Measurements from ENCODE around the gene ABHD5.

Gene ABHD5

DNA sequence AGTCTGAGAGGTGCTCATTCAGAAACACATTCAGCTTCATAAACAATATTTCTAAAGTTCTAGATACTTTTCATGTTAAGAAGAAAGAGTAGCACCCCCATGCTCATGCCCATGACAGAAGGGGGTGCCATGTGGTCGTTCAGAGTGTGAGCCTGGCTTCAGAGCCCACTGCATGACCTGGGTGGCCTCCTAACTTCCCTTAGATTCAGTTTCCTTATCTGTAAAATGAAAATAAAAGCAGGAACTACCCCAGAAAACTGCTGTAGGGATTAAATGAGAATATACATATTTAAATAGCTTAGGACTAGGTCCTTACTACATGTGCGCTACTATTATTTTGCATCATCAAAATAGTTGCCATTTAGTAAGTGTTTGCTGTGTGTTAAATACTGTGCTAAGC, 69.2 kb downstream of the ABHD5 start:
- no peak for DNase-seq

DNA sequence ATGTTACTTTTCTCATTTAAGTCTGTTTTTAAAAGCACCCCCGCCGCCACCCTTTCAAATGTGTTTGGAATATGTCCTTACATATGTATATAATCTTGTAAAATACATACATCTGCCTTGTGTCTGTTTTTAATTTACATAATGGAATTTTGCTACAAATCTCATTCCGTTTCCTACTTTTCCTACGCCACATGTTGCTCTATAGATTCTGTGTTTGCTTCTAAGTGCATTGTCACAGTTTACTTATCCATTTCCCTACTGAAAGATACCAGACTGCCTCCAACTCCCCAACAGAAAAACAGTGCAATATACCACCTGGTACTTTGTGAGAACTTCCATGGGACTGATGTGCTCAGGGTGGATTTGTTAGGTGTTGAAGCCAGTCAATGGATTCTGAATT, 70.2 kb downstream of the ABHD5 start:
- DNase-seq, result no peak

DNA sequence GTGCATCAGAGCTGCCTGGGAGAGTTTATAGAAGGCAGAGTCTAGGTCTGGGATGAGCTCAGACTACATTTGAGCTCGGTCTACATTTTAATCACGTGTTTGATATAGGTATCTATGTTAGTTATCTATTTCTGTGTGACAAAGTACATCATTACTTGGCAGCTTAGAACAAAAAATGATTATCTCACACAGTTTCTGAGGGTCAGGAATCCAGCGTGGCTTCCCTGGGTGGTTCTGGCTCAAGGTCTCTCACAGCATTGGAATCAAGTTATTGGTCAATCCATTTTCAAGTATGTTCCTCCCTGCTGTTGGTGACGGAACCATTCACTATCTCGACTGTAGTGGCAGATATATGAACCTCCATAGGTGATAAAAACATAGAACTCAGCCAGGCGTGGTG, 71.7 kb downstream of the ABHD5 start:
- no peak for DNase-seq

DNA sequence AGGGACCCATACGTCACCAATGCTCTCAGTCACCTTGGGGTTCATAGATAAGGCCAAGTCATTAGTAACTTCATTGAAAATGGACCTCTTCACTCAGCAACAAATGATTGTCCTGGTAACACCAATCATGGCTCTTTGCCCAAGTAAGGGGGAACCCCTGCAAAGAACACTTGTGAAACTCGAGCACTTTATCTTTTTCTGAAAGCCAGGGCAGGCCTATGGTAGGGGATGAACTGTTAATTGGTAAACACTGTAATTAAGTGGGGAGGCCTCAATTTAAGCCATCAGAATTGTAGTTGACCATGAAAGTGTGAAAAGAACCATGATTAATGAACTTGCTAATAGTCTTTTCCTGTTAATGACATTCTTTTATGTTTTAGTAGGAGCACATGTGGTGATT, 73.3 kb downstream of the ABHD5 start:
- no peak for DNase-seq

DNA sequence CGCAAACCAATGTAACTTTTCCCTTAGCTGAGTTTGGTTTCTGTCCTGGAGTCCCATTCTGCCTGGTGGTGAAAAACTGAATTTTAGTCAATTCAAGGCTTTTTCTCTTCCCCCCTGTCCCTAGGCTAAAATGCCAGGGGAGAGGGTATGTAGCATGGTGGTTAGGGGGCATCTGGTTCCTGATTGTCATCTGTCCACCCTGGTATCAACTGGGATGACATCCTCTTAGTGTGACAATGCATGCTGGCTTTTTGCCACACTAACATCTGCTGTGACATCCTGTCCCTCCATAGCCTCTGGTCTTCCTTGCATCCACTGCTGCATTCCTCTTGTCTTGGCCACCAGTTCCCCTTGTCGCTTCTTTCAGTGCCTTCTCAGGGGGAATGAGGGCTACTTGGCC, 73.7 kb downstream of the ABHD5 start:
- no peak for DNase-seq

DNA sequence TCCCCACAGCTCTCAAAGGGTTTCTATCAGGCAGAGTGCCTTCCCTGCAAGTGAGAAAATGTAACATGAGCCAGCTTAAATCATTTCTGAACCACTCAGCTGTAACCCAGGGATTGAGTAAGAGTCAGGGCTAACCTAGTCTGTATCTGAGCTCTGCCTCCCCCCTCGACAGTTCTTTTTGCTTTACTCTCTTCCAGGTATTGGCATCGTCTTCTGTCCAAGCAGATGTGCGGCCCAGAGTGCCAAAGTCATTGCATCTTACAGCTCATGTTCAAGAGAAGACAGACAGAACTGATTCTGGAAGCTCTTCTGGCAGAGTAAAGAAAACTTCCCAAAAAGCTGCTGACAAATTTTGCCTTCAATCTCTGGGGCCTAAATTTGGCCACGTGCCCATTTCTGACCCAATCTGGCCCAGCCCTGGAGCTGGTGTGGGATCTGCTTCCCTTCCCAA, 74.8 kb downstream of the ABHD5 start:
- DNase-seq, result no peak

DNA sequence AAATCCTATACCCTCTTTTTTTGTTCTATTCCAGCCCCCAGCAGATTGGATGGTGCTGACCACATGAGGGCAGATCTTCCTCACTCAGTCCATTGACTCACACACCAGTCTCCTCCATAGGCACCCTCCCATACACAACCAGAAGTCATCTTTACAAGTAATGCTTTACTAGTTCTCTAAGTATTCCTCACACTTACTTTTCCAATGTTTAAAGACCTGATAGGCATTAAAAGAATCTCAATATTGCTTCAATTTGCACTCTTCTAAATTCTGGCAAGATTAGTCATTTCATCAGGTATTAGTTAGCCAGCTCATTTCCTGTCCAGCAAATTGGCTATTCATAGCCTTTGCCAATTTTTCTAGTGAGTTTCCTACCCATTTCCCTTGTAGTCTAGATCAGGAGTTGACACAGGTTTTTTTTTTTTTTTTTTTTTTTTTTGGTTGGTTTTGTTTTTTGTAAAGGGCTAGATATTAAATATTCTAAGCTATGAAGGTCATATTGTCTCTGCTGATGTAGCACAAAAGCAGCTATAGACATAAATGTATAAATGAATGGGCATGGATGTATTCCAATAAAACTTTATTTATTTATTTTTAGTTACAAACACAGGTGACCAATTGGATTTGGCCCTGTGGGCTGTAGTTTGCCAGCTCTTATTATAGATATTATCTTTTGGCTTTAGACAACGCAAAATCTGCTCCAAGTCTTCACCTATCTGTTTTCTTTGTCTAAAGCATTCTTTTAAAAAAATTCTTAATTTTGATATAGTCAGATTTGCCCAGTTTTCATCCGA, 76.1 kb downstream of the ABHD5 start:
- no peak for DNase-seq

DNA sequence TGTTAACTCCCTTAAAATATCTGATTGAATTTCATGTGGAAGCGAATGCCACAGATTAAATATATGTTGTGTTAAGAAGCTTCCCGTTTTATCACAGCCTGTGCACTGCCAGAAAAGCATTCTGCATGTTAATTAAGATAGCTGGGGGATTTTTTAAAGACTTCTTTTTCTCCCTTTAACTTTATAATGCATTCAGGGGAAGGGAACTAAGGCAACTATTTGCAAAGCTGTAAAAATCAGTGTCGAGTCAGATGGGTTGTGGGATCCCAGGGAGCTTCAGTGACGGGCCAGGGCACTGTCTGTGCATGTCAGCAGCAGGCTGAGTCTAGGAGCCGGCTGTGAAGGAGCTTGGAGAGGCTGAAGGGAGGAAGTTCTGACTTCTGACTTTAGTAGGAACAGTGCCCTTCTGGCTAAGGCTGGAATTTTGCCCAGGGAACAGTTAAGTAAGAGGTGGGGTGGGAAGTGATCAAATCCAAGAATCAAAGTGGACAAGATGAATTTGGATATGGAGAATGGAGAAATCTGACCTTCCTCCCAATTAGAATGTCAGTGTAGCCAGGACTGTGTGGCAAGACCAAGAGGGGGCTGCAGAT, 77.7 kb downstream of the ABHD5 start:
- no peak for DNase-seq

DNA sequence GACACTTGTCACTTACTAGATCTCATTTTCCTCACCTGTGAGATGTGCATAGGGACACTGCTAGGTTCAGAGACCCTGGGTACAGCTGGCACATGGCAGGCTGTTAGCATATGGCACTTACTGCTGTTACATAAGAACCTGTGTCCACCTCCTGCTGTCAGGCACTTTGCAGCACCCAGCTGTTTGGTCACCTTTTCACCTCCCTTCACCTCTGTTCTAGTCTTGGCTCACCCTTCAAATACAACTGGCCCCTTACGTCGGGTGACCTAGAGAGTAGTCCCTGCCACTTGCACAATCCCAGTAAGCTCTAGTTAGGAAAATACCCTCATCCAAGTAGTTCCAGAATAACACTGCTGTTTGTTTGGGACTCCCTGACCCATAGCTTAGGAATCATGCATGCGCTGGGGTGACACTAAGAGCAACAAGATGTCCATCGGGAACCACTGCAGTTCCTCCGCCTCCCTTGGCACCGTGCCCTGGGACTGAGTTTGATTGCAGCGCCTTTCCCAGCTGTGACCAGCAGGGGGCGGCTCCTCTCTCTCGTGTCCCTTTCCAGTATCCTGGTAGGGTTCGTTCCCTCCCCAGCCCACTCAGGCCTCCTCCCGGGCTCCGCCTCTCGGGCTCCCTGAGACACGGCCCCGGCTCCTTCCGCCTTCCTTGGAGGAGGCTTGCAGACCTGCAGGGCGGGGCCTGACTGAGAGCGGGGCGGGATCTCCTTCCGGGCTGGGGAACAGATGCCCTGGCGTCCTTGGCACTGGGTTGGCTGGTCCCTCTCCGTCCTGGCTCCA, 78.6 kb downstream of the ABHD5 start:
- DNase-seq, result peak; percentile 82

DNA sequence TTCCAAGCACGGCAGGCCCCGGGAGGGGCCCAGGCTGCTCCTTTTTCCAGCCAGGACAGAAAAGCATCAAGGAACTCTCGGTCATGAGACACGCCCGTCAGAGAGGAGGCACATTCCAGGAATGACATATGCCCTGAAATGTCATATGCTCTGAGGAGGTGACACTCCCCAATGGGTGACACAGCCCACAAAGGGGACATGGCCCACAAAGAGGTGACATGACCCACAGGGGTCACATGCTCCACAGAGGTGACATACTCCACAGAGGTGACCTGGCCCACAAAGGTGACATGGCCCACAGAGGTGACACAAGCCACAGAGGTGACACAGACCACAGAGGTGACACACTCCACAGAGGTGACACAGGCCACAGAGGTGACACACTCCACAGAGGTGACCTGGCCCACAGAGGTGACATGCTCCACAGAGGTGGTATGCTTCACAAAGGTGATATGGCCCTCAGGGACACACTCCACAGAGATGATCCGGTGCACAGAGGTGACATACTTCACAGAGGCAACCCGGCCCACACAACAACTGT, 79.2 kb downstream of the ABHD5 start:
- DNase-seq, result peak; percentile 28

DNA sequence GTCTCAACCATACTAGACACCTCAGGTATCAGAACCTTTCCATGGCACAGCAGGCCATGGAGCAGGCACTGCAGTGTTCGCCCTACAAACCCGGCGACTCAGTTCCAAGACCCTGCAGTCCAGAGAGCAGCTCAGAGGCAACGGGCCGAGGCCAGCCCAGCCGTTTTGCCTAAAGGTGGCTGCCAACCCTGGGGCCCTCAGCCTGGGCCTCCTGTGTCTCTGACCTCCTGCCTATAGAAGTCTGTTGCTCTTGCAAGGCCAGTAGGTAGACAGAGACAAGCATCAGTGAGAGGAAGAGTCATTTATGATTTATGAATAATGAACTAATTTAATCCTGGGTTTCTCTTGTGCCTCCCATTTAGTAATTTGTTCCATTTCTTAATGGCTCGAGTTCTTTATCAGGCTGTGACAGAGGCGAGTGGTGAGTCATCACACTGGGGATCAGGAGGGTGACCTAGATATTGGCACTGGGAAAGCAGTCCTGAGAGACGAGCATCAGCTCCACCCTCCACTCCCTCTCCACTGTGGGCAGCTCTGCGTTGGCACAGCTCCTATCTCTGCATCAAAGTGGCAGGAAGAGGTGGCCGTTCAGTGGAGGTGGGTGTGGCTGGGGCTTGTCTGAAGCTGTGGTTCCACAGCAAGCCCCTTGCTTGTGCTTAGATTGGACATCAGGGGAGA, 79.8 kb downstream of the ABHD5 start:
- DNase-seq, result peak; percentile 50

DNA sequence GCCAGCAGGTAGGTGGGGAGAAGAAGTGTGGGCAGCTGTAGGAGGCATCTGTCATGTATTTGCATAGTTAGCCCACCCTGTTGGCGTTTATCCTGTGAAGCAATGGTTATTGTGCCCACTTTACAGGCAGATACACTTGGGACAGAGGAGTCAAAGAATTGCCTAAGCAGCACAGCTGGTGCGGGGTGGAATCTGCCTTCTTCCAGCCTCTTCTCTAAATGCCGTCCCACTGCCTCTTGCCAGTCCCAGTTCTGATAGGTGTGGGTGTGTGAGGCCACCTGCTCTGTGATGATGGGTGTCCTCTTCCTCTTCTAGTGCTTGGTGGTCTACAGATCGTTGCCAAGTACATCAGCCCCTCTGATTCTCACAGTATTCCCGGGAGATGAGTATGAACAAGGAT, 80.9 kb downstream of the ABHD5 start:
- no peak for DNase-seq

DNA sequence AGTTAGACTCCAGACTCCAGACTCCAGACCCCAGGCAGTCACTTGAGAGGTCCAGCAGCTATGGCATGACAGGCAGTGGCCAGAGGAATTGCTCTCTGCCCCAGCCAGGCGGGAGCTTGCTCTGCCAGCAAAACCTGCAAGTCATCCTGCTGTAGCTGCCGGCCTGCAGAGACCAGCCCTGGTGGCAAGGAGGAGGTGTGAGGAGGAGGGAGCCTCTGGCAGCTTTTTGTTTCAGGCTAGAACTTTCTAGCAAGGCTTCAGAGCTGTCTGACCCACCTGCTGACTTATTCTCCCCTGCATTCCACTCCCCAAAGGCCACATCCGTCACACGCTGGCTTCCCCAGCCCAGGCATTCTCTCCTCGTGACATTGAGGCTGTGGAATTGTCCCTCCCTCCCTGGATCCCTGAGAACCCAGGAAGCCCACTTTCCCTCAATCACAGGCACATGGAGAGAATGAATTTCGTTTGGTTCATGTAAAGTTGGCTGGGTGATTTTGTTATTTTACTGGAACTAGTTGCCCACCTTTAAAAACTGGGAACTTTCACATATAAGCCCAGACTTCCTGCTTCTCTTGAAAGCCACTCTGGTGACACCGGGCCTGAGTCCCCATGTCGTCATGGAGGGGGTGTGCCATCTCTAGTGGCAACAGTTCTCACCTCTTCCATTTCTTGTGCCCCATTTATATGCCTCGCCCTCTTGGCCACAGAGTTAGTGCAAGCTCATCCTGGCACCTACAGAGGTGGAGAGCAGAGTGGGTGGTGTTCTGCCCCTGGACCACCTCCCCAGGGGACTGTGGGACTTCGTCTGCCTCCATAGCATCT, 82.7 kb downstream of the ABHD5 start:
- DNase-seq, result peak; percentile 14

DNA sequence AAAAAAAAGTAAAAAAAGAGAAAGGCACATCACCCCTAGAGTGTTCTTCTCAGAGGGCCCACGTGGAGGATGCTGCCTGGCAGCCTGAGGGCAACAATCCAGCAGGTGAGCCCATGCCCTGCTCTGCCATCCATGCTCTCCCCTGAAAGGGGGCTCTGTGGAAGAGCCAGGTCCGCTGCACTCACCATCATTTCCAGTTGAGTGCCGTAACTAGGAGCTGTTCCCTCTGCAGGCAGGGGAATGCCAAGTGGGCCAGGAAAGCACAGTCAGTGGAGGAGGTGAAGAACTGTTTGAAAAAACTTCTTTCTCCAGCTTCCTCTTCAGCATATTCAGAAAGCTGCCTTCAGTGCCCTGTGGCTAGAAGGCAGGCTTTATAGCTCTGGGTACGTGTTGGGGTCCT, 84.1 kb downstream of the ABHD5 start:
- DNase-seq, result no peak

DNA sequence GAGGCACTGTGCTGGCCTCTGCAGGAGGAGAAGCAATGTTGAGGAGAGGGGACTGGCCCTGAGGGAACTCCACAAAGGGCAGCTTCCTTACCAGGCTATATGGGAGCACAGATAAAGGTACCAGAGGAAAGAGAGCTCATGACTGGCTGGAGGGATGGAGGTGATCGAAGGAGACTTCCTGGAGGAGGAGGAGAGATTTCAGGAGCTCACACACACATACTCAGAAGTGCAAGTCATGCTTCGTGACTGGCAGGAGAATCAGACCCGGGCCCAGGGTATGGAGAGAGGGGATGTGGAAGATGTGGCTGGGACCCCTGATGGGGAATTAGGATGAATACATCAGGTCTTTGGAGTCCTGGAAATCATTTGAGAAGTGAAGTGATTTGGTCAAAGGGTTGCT, 85.4 kb downstream of the ABHD5 start:
- DNase-seq, result no peak

DNA sequence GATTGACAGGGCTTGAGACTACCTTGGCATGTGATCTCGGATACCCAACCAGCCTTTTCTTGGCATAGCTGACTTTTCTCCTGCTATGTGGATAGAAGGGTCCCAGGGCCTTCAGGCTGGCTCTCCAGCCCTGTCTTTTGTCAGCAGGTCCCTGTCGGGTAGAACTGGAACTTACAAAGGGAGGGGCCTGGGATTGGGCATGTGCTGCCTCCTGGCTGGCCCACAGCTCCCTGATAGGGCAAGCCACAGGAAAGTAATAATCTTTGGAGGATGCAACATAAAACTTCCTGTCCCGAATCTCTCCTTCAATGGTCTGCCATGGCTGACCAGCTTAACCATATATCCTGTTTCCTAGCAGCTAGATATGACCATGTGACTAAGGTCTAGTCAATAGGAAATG, 89.1 kb downstream of the ABHD5 start:
- no peak for DNase-seq

DNA sequence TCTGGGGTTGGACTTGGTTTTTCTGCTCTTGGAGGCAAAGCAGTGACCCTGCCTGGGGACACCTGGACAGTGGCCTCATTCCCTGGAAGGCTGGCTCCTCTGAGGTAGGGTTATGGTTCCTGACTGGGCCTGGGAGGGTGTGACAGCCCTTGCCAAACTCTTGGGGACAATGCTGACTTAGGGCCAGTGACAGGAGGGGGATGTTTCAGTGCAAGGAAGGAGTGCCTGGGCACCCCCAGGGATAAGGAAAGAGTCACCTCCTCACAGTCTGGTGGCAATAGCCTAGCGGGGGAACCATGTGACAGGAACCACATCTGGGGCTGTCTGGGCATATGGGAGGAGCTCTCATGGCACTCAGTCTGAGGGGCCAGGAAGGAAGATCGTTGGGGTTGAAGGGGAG, 91.8 kb downstream of the ABHD5 start:
- DNase-seq, result no peak

Measured in DMS53 (cell line).